Measurements from ENCODE around the gene INAFM2. TPM values are rescaled to one million over a fixed set of nuclear protein-coding genes. Genes with fewer than 3 reads are reported as not detected.

The INAFM2 gene
- total and polyA plus RNA-seq, 10 of the 15 experiments (the other 5 are each of a cell fraction or from before 2014, with no cell fraction given): 0.75 to 8.1 (median 3.9) TPM

- ChIA-PET RAD21 (ENCODE audit: unreplicated experiment) (interaction anchor here (1.4 kb wide), 1 partner anchor 22 kb away, joined by 4 read pairs; no protein-coding TSS in a partner anchor), SMC1A (ENCODE audit: uncharacterized antibody, unreplicated experiment) (interaction anchor here (0.8 to 1.3 kb wide), 3 partner anchors 9 to 25 kb away, joined by 3 to 5 read pairs (median 4); partner anchors contain the start of gene KNSTRN), POLR2A (interaction anchor here (0.5 kb wide), 1 partner anchor 12 kb away, joined by 4 read pairs; no protein-coding TSS in a partner anchor), CTCF (interaction anchor here (1.2 to 7.5 kb wide), 8 partner anchors 23 to 140 kb away, joined by 3 to 58 read pairs (median 7); partner anchors contain the start of genes CCDC9B and IVD)
- Histone ChIP-seq H3K9me3 (replicated peaks; ENCODE audit: control insufficient read depth, insufficient read depth, low read length) (no peaks in the 10 kb centered on the region), H3K27me3 (replicated peaks in 1 of 2; ENCODE audit: control insufficient read depth in 2 of 2, insufficient read depth in 2 of 2, low read length in 1 of 2) (peaks cover 3 to 5% of the 10 kb centered on the region in 2 experiments), H2AFZ (ENCODE audit: control insufficient read depth, low read depth, low read length) (no peak overlapping the region), H3K36me3 (ENCODE audit: control insufficient read depth in 2 of 2, insufficient read depth in 2 of 2, low read length in 1 of 2) (no peaks in the 10 kb centered on the region), H3K79me2 (ENCODE audit: control insufficient read depth, insufficient read depth, low read length) (no peaks in the 10 kb centered on the region), H3K4me3 (no peak overlapping the region), H3K4me2 (ENCODE audit: control insufficient read depth, insufficient read depth) (no peak overlapping the region), H4K20me1 (ENCODE audit: control insufficient read depth, insufficient read depth) (no peaks in the 10 kb centered on the region), H3K27ac (ENCODE audit: control insufficient read depth, insufficient read depth) (no peak overlapping the region), H3K9ac (ENCODE audit: control insufficient read depth, insufficient read depth, low read length) (no peak overlapping the region), H3K4me1 (ENCODE audit: control insufficient read depth, insufficient read depth, low read length) (peaks cover 8% of the 10 kb centered on the region)
- in situ Hi-C loops (cut with MboI): no loop called here
- intact Hi-C loops (cut with micrococcal nuclease; ENCODE audit: unreplicated experiment): no loop called here
- TF ChIP-seq E2F8 (IDR thresholded peaks at IDR 0.05; ENCODE audit: low read depth, partially characterized antibody) (no peak), HDGF (IDR thresholded peaks at IDR 0.05) (no peak), SRF (IDR thresholded peaks at IDR 0.05; ENCODE audit: low read depth in 2 of 2, low read length in 2 of 2) (no peak), SMAD5 (IDR thresholded peaks at IDR 0.05; ENCODE audit: low read depth) (no peak), TCF3 (IDR thresholded peaks at IDR 0.05; ENCODE audit: borderline replicate concordance, insufficient read depth, low read depth, low read length) (no peak), POLR2A (IDR thresholded peaks at IDR 0.05; ENCODE audit: low read depth, low read length) (no peak), LARP7 (IDR thresholded peaks at IDR 0.05) (no peak), RUNX3 (IDR thresholded peaks at IDR 0.05; ENCODE audit: low read length) (no peak)
- TF ChIP-seq, protein P1, sequence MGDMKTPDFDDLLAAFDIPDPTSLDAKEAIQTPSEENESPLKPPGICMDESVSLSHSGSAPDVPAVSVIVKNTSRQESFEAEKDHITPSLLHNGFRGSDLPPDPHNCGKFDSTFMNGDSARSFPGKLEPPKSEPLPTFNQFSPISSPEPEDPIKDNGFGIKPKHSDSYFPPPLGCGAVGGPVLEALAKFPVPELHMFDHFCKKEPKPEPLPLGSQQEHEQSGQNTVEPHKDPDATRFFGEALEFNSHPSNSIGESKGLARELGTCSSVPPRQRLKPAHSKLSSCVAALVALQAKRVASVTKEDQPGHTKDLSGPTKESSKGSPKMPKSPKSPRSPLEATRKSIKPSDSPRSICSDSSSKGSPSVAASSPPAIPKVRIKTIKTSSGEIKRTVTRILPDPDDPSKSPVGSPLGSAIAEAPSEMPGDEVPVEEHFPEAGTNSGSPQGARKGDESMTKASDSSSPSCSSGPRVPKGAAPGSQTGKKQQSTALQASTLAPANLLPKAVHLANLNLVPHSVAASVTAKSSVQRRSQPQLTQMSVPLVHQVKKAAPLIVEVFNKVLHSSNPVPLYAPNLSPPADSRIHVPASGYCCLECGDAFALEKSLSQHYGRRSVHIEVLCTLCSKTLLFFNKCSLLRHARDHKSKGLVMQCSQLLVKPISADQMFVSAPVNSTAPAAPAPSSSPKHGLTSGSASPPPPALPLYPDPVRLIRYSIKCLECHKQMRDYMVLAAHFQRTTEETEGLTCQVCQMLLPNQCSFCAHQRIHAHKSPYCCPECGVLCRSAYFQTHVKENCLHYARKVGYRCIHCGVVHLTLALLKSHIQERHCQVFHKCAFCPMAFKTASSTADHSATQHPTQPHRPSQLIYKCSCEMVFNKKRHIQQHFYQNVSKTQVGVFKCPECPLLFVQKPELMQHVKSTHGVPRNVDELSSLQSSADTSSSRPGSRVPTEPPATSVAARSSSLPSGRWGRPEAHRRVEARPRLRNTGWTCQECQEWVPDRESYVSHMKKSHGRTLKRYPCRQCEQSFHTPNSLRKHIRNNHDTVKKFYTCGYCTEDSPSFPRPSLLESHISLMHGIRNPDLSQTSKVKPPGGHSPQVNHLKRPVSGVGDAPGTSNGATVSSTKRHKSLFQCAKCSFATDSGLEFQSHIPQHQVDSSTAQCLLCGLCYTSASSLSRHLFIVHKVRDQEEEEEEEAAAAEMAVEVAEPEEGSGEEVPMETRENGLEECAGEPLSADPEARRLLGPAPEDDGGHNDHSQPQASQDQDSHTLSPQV (IDR thresholded peaks at IDR 0.05): no peak
- DNase-seq (ENCODE audit: low read depth, low spot score) (no peak), ATAC-seq (no peak), FAIRE-seq (no peak)
- BruUV-seq (replicated peaks): no TSS peak
- WGBS (ENCODE audit: insufficient coverage, insufficient replicate concordance, low lambda C conversion rate, missing lambda C conversion rate): 86% methylated on average over 14 of the region's 14 CpGs
Observed at GRCh38 chr15:40366457-40367370, 43.2 kb downstream of the INAFM2 start.
